GM06990 (cell line): Measurements from ENCODE around the gene AKR1C8.

Experiments used
- DNase-seq: peaks from one replicate; pipeline ENCODE4 v3.0.0-alpha.2; 2011; ENCODE audit not compliant: insufficient read length; ENCODE audit errors: extremely low read depth
- H3K27me3 ChIP-seq: replicated peaks from 2 replicates; pipeline ENCODE4 v1.6.0; 2011; ENCODE audit warnings: low read length; ENCODE audit not compliant: control insufficient read depth, insufficient read depth
- H3K36me3 ChIP-seq: 2 replicates; pipeline ENCODE4 v1.5.1; 2011; ENCODE audit warnings: low read length; ENCODE audit not compliant: control insufficient read depth, insufficient read depth
- H3K4me3 ChIP-seq: replicated peaks from 2 replicates; pipeline ENCODE4 v1.5.1; 2011; ENCODE audit warnings: low read depth, mild to moderate bottlenecking, control low read depth, low read length
- CTCF ChIP-seq: IDR thresholded peaks from 2 replicates; pipeline ENCODE4 v1.5.1; 2011; ENCODE audit warnings: low read length, control low read depth, mild to moderate bottlenecking, inconsistent platforms; ENCODE audit not compliant: insufficient read depth, poor library complexity, severe bottlenecking

The AKR1C8 gene

DNA sequence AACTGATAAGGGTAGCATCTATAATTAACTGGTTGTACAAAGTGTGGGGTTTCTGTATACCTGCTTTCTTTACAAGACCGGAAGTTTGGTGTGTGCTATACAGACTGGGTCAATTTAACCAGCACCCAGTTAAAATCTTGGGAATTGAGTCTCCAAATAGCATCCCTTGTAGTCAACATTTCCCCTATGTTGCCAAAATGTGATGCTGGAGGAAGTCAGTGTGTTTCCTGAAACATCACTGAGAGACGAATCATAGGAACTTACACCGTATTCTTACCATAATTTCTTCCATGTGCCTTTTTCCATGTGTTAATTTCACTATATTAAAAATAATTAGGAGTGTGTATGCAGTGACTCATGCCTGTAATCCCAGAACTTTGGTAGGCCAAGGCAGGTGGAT, 13.4 kb upstream of the AKR1C8 start:
- TF ChIP-seq CTCF: no peak
- Histone ChIP-seq H3K4me3 (no peak overlapping the region), H3K27me3 (no peaks in the 10 kb centered on the region), H3K36me3 (no peaks in the 10 kb centered on the region)
- DNase-seq: no peak

DNA sequence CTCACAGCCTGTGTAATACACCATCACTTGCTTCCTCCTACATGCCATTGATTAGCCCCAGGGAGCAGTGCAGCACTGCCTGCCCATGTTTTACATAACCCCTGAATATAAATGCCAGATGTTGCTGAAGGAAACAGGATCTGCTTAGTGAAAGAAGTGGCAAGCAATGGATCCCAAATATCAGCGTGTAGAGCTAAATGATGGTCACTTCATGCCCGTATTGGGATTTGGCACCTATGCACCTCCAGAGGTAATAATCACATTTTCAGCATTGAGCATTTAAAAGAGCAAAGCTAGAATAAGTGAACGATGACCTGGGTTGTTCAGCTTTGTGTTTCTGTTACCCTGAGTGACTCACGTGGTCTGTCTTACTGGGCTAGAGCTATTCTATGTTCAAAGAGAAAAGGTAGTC, 11.8 kb upstream of the AKR1C8 start, which contains the start of gene AKR1C4:
AKR1C4 (plus strand) TSS at position 136 of the 412 bp plus-strand sequence; CDS start at position 167, 31 bp downstream.
- TF ChIP-seq CTCF: no peak
- no peak for DNase-seq
- H3K27me3 ChIP-seq: no peaks in the 10 kb centered on the region
- no peaks in the 10 kb centered on the region for H3K36me3 ChIP-seq
- no peak within 1 kb of the TSS for H3K4me3 ChIP-seq

DNA sequence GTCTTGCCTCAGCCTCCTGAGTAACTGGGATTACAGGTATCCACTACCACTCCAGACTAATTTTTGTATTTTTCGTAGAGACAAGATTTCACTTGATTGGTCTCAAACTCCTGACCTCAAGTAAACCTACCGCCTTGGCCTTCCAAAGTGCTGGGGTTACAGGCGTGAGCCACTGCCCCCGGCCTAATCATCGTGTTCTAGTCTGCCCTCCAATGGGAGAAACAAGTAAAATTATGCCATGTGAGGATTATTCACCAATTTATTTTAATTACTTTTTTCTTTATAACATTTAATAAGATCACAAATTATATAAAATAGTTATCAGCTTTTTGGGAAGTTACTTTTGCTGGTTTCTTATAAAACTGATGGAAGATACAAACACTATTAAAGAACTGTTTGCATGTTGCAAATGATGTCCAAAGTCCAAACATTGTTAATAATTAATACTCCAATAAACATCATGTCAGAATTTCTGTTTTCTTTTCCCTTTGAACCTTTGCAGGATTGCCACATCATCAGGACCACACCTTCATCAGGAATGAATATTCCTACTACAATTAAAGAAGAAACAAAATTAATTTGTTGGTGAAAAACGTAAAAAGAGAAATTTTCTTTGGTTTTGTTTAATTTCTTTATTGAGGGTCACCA, 10.9 kb upstream of the AKR1C8 start:
- no peak for DNase-seq
- no peaks in the 10 kb centered on the region for H3K27me3 ChIP-seq
- no peaks in the 10 kb centered on the region for H3K36me3 ChIP-seq
- no peak overlapping the region for H3K4me3 ChIP-seq
- no peak for TF ChIP-seq CTCF

- H3K27me3 ChIP-seq: no peaks in the 10 kb centered on the region
- TF ChIP-seq CTCF: no peak
- no peak for DNase-seq
Observed at GRCh38 chr10:5194431-5194830, 9.5 kb upstream of the AKR1C8 start.

DNA sequence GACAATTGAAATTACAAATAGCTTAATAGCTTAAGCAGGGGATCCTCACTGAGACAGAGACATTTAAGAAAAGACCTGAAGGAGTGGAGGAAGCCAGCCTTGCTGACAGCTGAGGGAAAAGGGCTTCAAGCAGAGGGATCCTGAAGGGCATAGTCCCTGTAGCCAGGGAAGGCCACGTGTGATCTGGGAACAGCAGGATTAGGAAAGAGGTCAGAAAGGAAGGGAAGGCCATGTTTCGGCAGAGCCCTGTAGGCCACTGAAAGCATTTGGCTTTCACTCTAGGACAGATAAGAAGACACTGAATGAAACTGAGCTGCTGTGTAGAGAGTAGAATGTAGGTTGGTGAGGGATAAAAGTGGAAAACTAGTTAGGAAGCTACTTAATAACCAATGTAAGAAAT, 3.4 kb upstream of the AKR1C8 start:
- Histone ChIP-seq H3K27me3 (no peaks in the 10 kb centered on the region), H3K4me3 (no peak overlapping the region), H3K36me3 (no peaks in the 10 kb centered on the region)
- no peak for TF ChIP-seq CTCF
- DNase-seq: no peak

More at GRCh38 chr10:5194431-5194830, 9.5 kb upstream of the AKR1C8 start:
- H3K36me3 ChIP-seq: no peaks in the 10 kb centered on the region
- H3K4me3 ChIP-seq: no peak overlapping the region

DNA sequence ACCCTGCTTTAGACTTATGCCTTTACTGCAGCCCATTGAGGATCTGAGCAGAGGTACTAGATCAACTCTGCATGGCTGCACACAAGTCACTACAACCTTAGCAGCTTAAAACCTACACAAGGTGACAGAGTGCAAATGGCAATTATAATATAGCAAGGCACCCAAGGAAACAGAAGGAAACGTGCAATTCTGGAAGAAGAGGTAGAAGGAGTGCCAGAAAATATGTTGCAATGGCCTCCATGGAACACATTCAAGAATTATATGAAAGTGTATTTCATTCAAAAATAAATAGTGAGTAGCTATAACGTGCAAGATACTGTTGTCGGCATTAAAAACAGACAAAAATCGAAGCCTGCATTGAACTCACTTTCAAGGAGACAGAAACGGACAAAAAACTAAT, 2.9 kb upstream of the AKR1C8 start:
- no peak for DNase-seq
- Histone ChIP-seq H3K27me3 (no peaks in the 10 kb centered on the region), H3K36me3 (no peaks in the 10 kb centered on the region), H3K4me3 (no peak overlapping the region)
- TF ChIP-seq CTCF: no peak
